Measurements from ENCODE around the gene ELK3.

ELK3 gene

DNA sequence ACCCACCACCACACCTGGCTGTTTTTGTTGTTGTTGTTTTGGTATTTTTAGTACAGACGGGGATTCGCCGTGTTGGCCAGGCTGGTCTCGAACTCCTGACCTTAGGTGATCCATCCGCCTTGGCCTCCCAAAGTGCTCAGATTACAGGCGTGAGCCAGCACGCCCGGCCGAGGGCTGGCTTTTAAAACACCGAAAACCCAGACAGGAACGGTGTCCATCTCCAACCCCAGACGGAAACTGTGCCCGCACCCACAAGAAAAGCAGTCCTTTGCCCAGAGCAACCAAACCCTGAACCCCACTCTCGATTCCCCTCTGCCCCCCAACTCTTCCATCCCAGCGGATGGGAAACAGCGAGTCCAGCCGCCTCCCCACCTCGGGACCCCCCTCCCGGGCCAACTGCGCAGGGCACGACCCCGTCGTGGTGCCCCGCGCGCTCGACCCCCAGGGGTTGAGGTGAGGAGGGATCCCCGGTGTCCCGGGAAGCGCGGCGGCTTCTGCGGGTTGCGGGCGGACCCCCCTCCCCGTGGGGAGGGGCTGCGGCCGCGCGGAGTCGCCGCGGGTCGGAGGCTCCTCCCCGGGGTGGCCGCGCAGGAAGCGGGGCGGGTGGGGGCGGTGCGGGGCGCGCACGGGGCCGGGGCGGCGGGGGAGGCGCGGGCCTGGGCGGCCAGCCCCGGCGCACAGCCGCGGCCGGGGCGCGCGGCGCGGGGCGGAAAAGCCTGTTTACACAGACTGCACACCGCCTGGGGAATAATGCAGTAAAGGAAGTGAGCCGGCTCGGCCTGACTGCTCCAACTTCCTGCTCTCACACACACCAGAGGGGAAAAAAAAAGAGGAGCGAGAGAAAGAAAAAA lies at the start of gene ELK3:
TSS of gene ELK3 (plus strand) at position 651 of the 851 bp plus-strand sequence.
- DNase-seq, result no peak

DNA sequence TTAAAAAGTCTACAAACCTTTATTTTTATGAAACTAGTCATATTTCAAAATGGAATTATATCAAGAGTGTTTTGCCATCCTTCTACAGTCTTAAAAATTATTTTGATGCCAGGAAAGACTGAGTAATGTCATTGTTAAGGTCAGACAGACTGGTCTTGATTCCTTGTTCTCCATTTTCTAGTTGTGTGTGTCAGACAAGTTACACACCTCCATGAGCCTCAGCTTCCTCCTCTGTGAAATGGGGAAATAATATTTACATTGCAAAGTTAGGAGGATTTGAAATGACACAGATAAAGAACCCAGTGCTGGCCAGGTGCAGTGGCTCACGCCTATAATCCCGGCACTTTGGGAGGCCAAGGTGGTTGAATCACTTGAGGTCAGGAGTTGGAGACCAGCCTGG lies 47.4 kb upstream of the ELK3 start:
- DNase-seq, result no peak

DNA sequence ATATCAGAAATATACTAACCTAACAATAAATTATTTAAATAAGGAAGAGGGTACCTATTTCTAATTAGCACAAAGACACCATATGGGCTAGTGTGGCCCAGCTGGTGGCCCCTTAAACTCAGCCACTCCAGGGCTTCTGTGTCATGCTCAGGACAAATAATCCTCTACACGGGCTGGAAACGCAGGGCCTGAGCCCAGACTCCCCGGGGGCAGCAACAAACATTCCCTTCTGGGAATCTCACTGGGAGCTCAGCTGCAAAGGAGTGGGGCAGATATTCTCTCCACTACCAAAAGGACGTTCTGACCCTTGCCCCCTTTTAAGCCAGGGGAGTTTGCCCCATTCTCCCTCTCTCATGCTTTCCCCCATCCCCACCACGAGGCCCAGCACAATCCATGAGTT lies 43.7 kb upstream of the ELK3 start:
- no peak for DNase-seq

DNA sequence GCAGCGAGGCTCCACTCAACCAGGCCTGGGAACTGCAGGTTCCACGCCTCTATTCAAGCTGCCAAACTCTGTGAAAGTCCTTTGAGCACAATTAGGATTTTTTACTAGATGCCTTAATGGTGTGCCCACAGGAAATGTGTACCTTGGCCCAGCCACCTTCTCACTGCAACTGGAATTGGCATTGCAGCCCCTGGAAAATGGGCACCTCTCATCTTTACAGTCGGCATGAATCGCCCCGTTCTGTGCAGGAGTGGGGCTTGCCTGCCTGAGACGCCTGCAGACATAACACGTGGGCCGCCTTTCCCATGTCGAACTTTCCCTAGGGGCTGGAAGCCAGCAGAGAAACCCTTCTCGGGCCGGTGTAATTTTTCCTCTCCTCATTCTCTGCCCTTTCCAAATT lies 42.0 kb upstream of the ELK3 start:
- DNase-seq, result no peak

GRCh38 chr12:96153131-96153725 lies 40.9 kb upstream of the ELK3 start:
- no peak for DNase-seq

GRCh38 chr12:96155181-96155580 lies 39.0 kb upstream of the ELK3 start:
- no peak for DNase-seq

GRCh38 chr12:96155781-96156180 lies 38.4 kb upstream of the ELK3 start:
- DNase-seq, result no peak

DNA sequence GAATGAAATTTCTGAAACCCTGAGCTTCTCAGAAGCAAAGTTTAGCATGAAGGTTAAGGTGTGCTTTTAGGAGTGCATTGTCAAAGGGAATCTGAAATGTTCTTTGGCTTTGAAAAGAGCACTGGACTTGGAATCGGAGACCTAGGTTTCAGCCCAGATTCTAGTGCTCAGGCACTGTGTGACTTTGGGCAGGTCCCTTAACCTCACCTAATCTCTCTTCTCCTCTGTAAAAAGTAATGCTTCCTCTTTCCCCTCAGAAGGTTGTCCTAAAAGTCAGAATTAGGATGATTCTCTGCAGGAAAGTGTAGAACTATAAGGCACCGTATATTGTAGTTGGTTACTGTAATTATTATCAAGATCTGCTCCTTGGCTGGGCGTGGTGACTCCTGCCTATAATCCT lies 38.0 kb upstream of the ELK3 start:
- no peak for DNase-seq

- DNase-seq, result no peak
Observed at GRCh38 chr12:96157427-96157826, 36.7 kb upstream of the ELK3 start.

GRCh38 chr12:96164951-96165811 lies 29.0 kb upstream of the ELK3 start:
- no peak for DNase-seq

DNA sequence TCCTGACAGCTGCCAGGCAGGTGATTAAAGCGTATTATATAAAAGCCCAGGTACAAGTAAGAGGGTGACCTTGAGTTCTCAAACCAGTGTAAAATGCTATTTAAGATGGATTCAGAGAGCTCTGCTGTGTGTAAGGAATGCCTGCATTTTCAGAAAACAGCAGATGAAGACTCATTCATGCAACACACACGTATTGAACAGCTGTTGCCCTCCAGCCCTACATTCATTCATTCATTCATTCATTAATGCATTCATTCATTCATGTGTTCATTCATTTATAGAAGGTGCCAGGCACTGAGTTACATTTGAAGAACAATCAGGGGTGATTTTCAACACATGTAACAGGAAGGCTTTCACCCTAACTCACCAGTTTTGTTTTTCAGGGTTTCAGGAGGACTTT lies 27.4 kb upstream of the ELK3 start:
- no peak for DNase-seq

DNA sequence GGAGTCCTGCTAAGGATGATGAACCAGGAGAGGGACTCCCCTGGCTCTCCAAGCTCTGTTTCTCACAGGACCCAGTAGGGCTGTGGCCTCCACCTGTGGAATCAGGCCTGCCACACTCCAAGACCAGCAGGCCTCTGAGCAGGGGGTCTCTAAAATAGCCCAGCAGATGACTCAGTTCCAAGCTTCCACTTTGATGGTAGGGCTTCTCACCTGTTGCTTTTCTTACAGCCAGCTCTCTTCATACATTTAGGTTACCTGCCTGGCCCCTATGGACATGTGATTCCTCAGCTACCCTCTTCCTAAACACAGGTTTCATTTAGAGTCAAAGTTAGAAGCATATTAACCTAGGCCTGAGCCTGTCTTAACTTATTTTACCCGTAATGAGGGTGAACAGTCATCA lies 26.7 kb upstream of the ELK3 start:
- no peak for DNase-seq

GRCh38 chr12:96170328-96170727 lies 23.8 kb upstream of the ELK3 start:
- no peak for DNase-seq

DNA sequence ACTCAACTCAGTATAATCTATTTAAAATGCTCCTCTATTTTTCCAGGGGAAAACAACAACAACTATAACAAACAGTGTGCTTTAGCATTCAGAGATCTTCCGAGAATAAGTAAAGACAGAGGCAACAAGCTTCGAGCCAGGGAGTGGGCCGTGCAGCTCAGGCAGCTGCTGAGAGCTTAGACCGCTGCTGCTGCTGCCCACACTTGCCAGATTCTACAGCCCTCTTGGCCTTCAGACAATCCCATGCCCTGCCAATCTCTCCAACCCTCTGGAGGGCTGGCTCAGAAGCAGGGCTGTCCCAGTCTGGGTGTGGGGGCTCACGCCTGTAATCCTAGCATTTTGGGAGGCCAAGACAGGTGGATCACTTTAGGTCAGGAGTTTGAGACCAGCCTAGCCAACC lies 23.4 kb upstream of the ELK3 start:
- no peak for DNase-seq

DNA sequence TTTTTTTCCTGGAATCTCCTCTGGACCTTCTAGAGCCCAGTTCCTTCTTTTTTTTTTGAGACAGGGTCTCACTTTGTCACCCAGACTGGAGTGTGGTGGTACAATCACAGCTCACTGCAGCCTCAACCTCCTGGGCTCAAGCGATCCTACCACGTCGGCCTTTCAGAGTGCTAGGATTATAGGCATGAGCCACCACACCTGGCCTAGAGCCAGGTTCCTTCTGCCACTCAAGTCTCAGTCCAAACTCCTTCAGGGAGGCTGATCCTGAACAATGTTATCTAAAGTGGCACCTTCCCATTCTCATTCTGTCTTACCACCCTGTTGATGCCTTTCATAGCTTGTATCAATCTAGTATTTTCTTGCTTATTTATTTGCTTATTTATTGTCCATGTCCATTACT lies 22.3 kb upstream of the ELK3 start:
- no peak for DNase-seq

GRCh38 chr12:96172981-96173380 lies 21.2 kb upstream of the ELK3 start:
- no peak for DNase-seq

DNA sequence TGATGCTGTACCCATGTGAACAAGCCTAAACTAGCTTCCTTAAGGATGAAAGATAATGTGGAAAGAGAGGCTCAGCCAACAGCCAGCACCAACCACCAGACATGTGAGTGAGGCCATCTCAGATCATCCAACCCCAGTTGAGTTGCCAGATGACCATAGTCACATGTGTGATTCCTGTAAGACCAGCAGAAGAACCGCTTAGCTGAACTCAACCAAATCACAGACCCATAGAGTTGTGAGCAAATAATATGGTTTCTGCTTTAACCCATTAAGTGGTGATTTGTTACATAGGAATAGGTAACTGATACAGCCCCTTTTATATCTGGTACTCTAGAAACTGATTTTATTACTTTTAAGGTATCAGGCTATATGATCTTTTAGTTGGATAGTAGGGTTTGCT lies 17.6 kb upstream of the ELK3 start:
- DNase-seq, result no peak

DNA sequence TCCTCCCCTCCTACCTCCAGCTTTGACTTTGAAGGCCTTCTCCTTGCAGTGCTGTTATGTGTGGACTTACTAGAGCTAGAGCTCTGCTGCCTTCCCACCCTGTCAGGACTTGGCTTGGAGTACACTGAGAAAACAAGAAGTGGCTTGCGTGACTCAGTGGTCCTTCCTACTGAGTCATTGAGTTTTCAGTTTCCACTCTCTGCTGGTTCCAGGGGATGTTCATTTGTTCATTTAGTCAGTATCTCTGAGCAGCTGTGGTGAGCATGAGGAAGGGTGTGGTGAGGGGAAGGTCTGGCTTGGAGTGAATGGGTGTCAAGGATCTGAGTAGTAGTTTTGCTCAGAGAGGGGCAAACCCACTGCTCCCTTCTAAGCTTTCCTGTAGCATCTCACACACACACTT lies 17.2 kb upstream of the ELK3 start:
- no peak for DNase-seq

DNA sequence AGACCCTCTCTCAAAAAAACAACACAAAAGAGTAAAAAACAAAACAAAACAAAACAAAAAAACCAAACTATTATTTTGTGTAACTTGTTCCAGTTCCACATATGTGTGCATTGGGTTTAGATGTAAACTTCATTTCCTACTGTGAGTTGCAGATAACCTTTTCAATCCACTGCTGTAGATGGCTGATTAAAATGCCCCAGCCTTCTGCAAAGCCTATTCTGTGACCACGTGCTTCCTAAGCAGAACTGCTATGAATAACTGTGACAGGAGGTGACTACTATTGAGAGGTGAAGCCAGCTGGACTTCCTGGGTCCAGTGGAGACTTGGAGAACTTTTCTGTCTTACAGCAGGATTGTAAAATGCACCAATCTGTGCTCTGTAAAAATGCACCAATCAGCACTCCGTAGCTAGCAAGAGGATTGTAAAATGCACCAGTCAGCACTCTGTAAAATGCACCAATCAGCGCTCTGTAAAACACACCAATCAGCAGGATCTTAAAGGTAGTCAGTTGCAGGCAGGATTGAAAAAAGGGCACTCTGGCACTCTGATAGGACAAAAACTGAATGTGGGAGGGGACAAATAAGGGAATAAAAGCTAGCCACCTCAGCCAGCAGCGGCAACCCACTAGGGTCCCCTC lies 10.3 kb upstream of the ELK3 start:
- no peak for DNase-seq

- no peak for DNase-seq
Observed at GRCh38 chr12:96185914-96186313, 8.3 kb upstream of the ELK3 start.

DNA sequence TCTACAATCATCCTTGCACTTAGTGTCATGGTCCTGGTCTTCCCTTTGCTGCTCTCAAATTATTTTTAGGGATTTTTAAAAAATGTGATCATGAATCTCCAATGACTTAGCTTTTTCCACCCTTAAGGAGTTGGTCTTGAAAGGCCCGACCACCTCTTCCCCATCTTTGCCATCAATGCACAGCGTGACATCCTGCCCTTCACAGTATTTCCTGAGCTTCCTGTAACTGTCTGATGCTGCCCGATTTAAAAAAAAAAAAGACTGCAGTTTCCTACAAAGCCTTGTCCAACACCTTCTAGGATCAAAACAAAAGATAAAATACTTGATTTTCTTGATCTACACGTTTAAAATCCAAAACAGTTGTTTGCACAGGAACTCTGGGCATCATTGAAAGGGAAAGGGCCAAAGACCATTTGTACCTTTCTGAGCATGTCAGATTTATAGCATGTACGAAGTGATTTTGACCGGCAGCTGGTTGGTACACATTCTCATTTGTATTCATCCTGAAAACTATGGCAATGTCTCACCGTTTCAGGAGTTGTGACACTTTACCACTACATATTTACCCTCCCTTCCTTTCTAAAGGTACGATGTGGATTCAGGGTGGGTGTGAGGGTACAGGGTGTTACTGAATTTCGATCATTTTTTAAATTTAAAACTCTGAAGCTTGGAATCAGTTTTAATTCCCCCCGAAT lies 7.4 kb upstream of the ELK3 start:
- DNase-seq, result no peak

- no peak for DNase-seq
Observed at GRCh38 chr12:96187956-96188355, 6.2 kb upstream of the ELK3 start.

- DNase-seq, result no peak
Observed at GRCh38 chr12:96189781-96190180, 4.4 kb upstream of the ELK3 start.
